ENCODE measurements around the gene GJB3.

GJB3 gene

GRCh38 chr1:34827341-34827941, 46.4 kb downstream of the GJB3 start:
- no peak for DNase-seq

GRCh38 chr1:34828611-34829010, 47.6 kb downstream of the GJB3 start:
- DNase-seq = no peak

GRCh38 chr1:34829250-34829649, 48.2 kb downstream of the GJB3 start:
- no peak for DNase-seq

GRCh38 chr1:34831721-34832246, 50.8 kb downstream of the GJB3 start:
- no peak for DNase-seq

- DNase-seq = no peak
These were observed 52.7 kb downstream of the GJB3 start for GRCh38 chr1:34833711-34834110.

All from stimulated activated CD4-positive, alpha-beta T cell treated with anti-CD3 and anti-CD28 coated beads, Interleukin-4, amount 100 ng/mL, for 1 hour (primary cell).